ENCODE data around the gene POPDC2.

Gene POPDC2

GRCh38 chr3:119642746-119643473 lies 17.5 kb downstream of the POPDC2 start:
- FAIRE-seq (peak; percentile 26), DNase-seq (ENCODE audit: insufficient read length, low spot score) (no peak)

GRCh38 chr3:119641416-119641815 lies 19.0 kb downstream of the POPDC2 start:
- DNase-seq (ENCODE audit: insufficient read length, low spot score): no peak
- FAIRE-seq: no peak

- DNase-seq (ENCODE audit: insufficient read length, low spot score) (no peak), FAIRE-seq (no peak)
These were observed 20.7 kb downstream of the POPDC2 start for GRCh38 chr3:119639494-119640350.

GRCh38 chr3:119637679-119638477 lies 22.5 kb downstream of the POPDC2 start:
- FAIRE-seq: peak; percentile 13
- DNase-seq (ENCODE audit: insufficient read length, low spot score): peak; percentile 61

GRCh38 chr3:119636891-119637611 lies 23.3 kb downstream of the POPDC2 start:
- FAIRE-seq: no peak
- no peak for DNase-seq (ENCODE audit: insufficient read length, low spot score)

GRCh38 chr3:119636249-119636648 lies 24.1 kb downstream of the POPDC2 start:
- no peak for FAIRE-seq
- no peak for DNase-seq (ENCODE audit: insufficient read length, low spot score)

GRCh38 chr3:119635719-119636118 lies 24.7 kb downstream of the POPDC2 start:
- FAIRE-seq (no peak), DNase-seq (ENCODE audit: insufficient read length, low spot score) (no peak)

GRCh38 chr3:119632829-119633228 lies 27.6 kb downstream of the POPDC2 start:
- no peak for FAIRE-seq

GRCh38 chr3:119632216-119632615 lies 28.2 kb downstream of the POPDC2 start:
- DNase-seq (ENCODE audit: insufficient read length, low spot score): no peak
- FAIRE-seq: no peak

More at GRCh38 chr3:119632829-119633228, 27.6 kb downstream of the POPDC2 start:
- DNase-seq (ENCODE audit: insufficient read length, low spot score): no peak

- no peak for FAIRE-seq
- DNase-seq (ENCODE audit: insufficient read length, low spot score): no peak
These were observed 28.9 kb downstream of the POPDC2 start for GRCh38 chr3:119631516-119631915.

GRCh38 chr3:119630880-119631329 lies 29.5 kb downstream of the POPDC2 start:
- DNase-seq (ENCODE audit: insufficient read length, low spot score) (no peak), FAIRE-seq (no peak)

- no peak for DNase-seq (ENCODE audit: insufficient read length, low spot score)
- no peak for FAIRE-seq
These were observed 30.1 kb downstream of the POPDC2 start for GRCh38 chr3:119630128-119630879.

- no peak for FAIRE-seq
- no peak for DNase-seq (ENCODE audit: insufficient read length, low spot score)
These were observed 31.5 kb downstream of the POPDC2 start for GRCh38 chr3:119628816-119629445.

- DNase-seq (ENCODE audit: insufficient read length, low spot score) (no peak), FAIRE-seq (no peak)
These were observed 32.0 kb downstream of the POPDC2 start for GRCh38 chr3:119628390-119628789.

GRCh38 chr3:119627461-119627860 lies 32.9 kb downstream of the POPDC2 start:
- DNase-seq (ENCODE audit: insufficient read length, low spot score): no peak
- no peak for FAIRE-seq

- FAIRE-seq (no peak), DNase-seq (ENCODE audit: insufficient read length, low spot score) (no peak)
These were observed 34.2 kb downstream of the POPDC2 start for GRCh38 chr3:119626196-119626595.

- FAIRE-seq (no peak), DNase-seq (ENCODE audit: insufficient read length, low spot score) (no peak)
These were observed 34.8 kb downstream of the POPDC2 start for GRCh38 chr3:119625451-119626153.

- FAIRE-seq (no peak), DNase-seq (ENCODE audit: insufficient read length, low spot score) (no peak)
These were observed 36.2 kb downstream of the POPDC2 start for GRCh38 chr3:119624002-119624720.
